IMR-90 (cell line): ENCODE data around the gene OCIAD1. TPM values are rescaled to one million over a fixed set of nuclear protein-coding genes. Genes with fewer than 3 reads are reported as not detected.
A peak's percentile ranks its signal among the peaks of the same experiment; 100 is the strongest.

Experiments
- ATAC-seq: fragments of 200-7000 bp; cut with Tn5 transposase; 2 replicates; pipeline ENCODE4 v1.9.1; 2020; ENCODE audit warnings: low read depth, mild to moderate bottlenecking, moderate library complexity
- BruUV-seq: library from RNA; stranded (reverse); fragments of 400-500 nt; replicated peaks from 2 replicates; lab custom pipeline; 2021; lab: Mats Ljungman, UMichigan
- CTCF ChIA-PET: fragments of 300-600 bp; formaldehyde crosslinking; extraction: SDS; loops from one replicate; lab custom pipeline; 2021; ENCODE audit warnings: antibody characterized with exemption; lab: Yijun Ruan, JAX
- POLR2A ChIA-PET: fragments of 300-600 bp; sonication (Branson Sonifier 250); formaldehyde crosslinking; loops from one replicate; lab custom pipeline; 2022; ENCODE audit warnings: antibody characterized with exemption; ENCODE audit not compliant: unreplicated experiment; lab: Charles Lee
- DNase-seq: peaks from one replicate; pipeline ENCODE4 v3.0.0; 2013
- H2AFZ ChIP-seq: replicated peaks from 2 replicates; pipeline ENCODE3; 2013; ENCODE audit warnings: low read length, mild to moderate bottlenecking; ENCODE audit not compliant: poor library complexity
- H2AK5ac ChIP-seq: 2 replicates; pipeline ENCODE4 v1.6.1; 2013; ENCODE audit warnings: low read depth, low read length, inconsistent platforms
- H2AK9ac ChIP-seq: replicated peaks from 2 replicates; pipeline ENCODE3; 2013; ENCODE audit warnings: mild to moderate bottlenecking, low read depth, low read length, moderate library complexity; ENCODE audit not compliant: poor library complexity
- H2BK120ac ChIP-seq: 2 replicates; pipeline ENCODE4 v1.6.1; 2013; ENCODE audit warnings: low read depth, low read length, inconsistent platforms
- H2BK15ac ChIP-seq: 3 replicates; pipeline ENCODE4 v1.6.1; 2013; ENCODE audit warnings: low read depth, low read length, inconsistent platforms
- H2BK20ac ChIP-seq: 2 replicates; pipeline ENCODE4 v1.6.1; 2013; ENCODE audit warnings: low read depth, mild to moderate bottlenecking, inconsistent platforms, low read length, moderate library complexity
- H2BK5ac ChIP-seq: 2 replicates; pipeline ENCODE4 v1.6.1; 2013; ENCODE audit warnings: mild to moderate bottlenecking, low read depth, low read length, inconsistent platforms; ENCODE audit not compliant: poor library complexity, severe bottlenecking
- H3K14ac ChIP-seq: replicated peaks from 2 replicates; pipeline ENCODE4 v1.6.1; 2013; ENCODE audit warnings: low read depth, low read length, inconsistent platforms
- H3K18ac ChIP-seq: 2 replicates; pipeline ENCODE4 v1.6.1; 2013; ENCODE audit warnings: low read depth, low read length, control low read depth
- H3K23ac ChIP-seq: 2 replicates; pipeline ENCODE4 v1.6.1; 2013; ENCODE audit warnings: low read depth, low read length, inconsistent platforms
- H3K27ac ChIP-seq: 2 replicates; pipeline ENCODE4 v1.5.1; 2013; ENCODE audit warnings: mild to moderate bottlenecking, control low read depth, low read length; ENCODE audit not compliant: insufficient read depth
- H3K27me3 ChIP-seq: 2 replicates; pipeline ENCODE4 v1.6.1; 2013; ENCODE audit warnings: low read length; ENCODE audit not compliant: control insufficient read depth, insufficient read depth
- H3K36me3 ChIP-seq: 2 replicates; pipeline ENCODE4 v1.6.1; 2013; ENCODE audit warnings: low read length, mixed read lengths; ENCODE audit not compliant: control insufficient read depth, insufficient read depth
- H3K4ac ChIP-seq: 2 replicates; pipeline ENCODE4 v1.6.1; 2013; ENCODE audit warnings: low read depth, low read length, inconsistent platforms
- H3K4me1 ChIP-seq: 2 replicates; pipeline ENCODE4 v1.6.1; 2013; ENCODE audit warnings: low read length, mixed read lengths; ENCODE audit not compliant: control insufficient read depth, insufficient read depth
- H3K4me2 ChIP-seq: 2 replicates; pipeline ENCODE4 v1.6.1; 2013; ENCODE audit warnings: low read depth, mild to moderate bottlenecking, control low read depth, low read length, moderate library complexity
- H3K4me3 ChIP-seq: 2 replicates; pipeline ENCODE4 v1.5.1; 2013; ENCODE audit warnings: low read depth, mild to moderate bottlenecking, control low read depth, low read length, moderate library complexity; ENCODE audit not compliant: insufficient read depth
- H3K56ac ChIP-seq: 2 replicates; pipeline ENCODE4 v1.6.1; 2013; ENCODE audit warnings: low read length, inconsistent platforms; ENCODE audit not compliant: insufficient read depth; ENCODE audit errors: extremely low read depth
- H3K79me1 ChIP-seq, 2 experiments: 2 replicates each; pipeline ENCODE4 v1.6.1; 2013; ENCODE audit warnings: low read length in 2 of 2, inconsistent platforms in 1 of 2, low read depth in 1 of 2
- H3K9ac ChIP-seq: 2 replicates; pipeline ENCODE4 v1.6.1; 2013; ENCODE audit warnings: low read depth, low read length, control low read depth
- H3K9me1 ChIP-seq: 2 replicates; pipeline ENCODE4 v1.6.1; 2013; ENCODE audit warnings: low read length, inconsistent platforms; ENCODE audit not compliant: insufficient read depth
- H3K9me3 ChIP-seq: 2 replicates; pipeline ENCODE4 v1.6.1; 2013; ENCODE audit warnings: low read length; ENCODE audit not compliant: control insufficient read depth, insufficient read depth
- H4K20me1 ChIP-seq: 2 replicates; pipeline ENCODE4 v1.6.1; 2013; ENCODE audit warnings: low read length, inconsistent platforms; ENCODE audit not compliant: insufficient read depth
- H4K5ac ChIP-seq: 2 replicates; pipeline ENCODE4 v1.6.1; 2013; ENCODE audit warnings: mild to moderate bottlenecking, low read depth, low read length, control low read depth
- H4K8ac ChIP-seq, 2 experiments: 2 replicates each; pipeline ENCODE4 v1.6.1; 2013; ENCODE audit warnings: low read depth in 2 of 2, low read length in 2 of 2, control low read depth in 1 of 2, inconsistent platforms in 1 of 2
- H4K91ac ChIP-seq: 2 replicates; pipeline ENCODE4 v1.6.1; 2013; ENCODE audit warnings: low read depth, low read length, inconsistent platforms; ENCODE audit not compliant: insufficient read depth
- BHLHE40 ChIP-seq: fragments of 150-350 bp; IDR thresholded peaks from 2 replicates; pipeline ENCODE4 v1.6.1; 2016; ENCODE audit warnings: mild to moderate bottlenecking, low read depth, low read length
- CEBPB ChIP-seq: IDR thresholded peaks from 2 replicates; pipeline ENCODE4 v1.6.1; 2012; ENCODE audit warnings: low read depth, low read length, improper control_type of control experiment
- CHD1 ChIP-seq: IDR thresholded peaks from 2 replicates; pipeline ENCODE4 v1.6.1; 2012; ENCODE audit warnings: low read depth, low read length, improper control_type of control experiment
- FOS ChIP-seq: fragments of 150-350 bp; IDR thresholded peaks from 2 replicates; pipeline ENCODE4 v1.6.1; 2016; ENCODE audit warnings: low read depth, low read length
- MAFK ChIP-seq: IDR thresholded peaks from 2 replicates; pipeline ENCODE4 v1.6.1; 2012; ENCODE audit warnings: low read depth, low read length, improper control_type of control experiment
- MAZ ChIP-seq: IDR thresholded peaks from 2 replicates; pipeline ENCODE4 v1.6.1; 2012; ENCODE audit warnings: low read depth, mild to moderate bottlenecking, low read length, improper control_type of control experiment, moderate library complexity, borderline replicate concordance
- MXI1 ChIP-seq: IDR thresholded peaks from 2 replicates; pipeline ENCODE4 v1.6.1; 2012; ENCODE audit warnings: low read depth, mild to moderate bottlenecking, low read length, moderate library complexity, borderline replicate concordance
- NFE2L2 ChIP-seq: fragments of 150-350 bp; IDR thresholded peaks from 2 replicates; pipeline ENCODE4 v1.6.1; 2016; ENCODE audit warnings: low read depth, mild to moderate bottlenecking, low read length
- RAD21 ChIP-seq: IDR thresholded peaks from 2 replicates; pipeline ENCODE4 v1.6.1; 2012; ENCODE audit warnings: low read length, improper control_type of control experiment
- RCOR1 ChIP-seq: IDR thresholded peaks from 2 replicates; pipeline ENCODE4 v1.6.1; 2012; ENCODE audit warnings: mild to moderate bottlenecking, low read length, improper control_type of control experiment; ENCODE audit not compliant: insufficient replicate concordance
- SMC3 ChIP-seq: fragments of 150-350 bp; IDR thresholded peaks from 2 replicates; pipeline ENCODE4 v1.6.1; 2016; ENCODE audit warnings: low read depth, mild to moderate bottlenecking, antibody characterized with exemption, low read length, moderate library complexity
- WGBS, 2 experiments: methylation state at CpG; one replicate each; pipeline versions ENCODE4 v1.1.5 to v1.1.7; 2013; ENCODE audit warnings: missing lambda C conversion rate in 2 of 2; ENCODE audit not compliant: insufficient read length in 1 of 2; ENCODE audit errors: extremely low coverage in 2 of 2; 5-methylcytosine and 5-hydroxymethylcytosine counted together
- dilution Hi-C: fragments of 300-500 bp; cut with HindIII; formaldehyde crosslinking; loops from one replicate; pipeline ENCODE4 v1.14.3; 2018; ENCODE audit warnings: low sequenced_read_pairs; ENCODE audit not compliant: unreplicated experiment
- in situ Hi-C: fragments of 300-500 bp; cut with MboI; formaldehyde crosslinking; loops from 3 replicates; pipeline ENCODE4 v1.14.3; 2019; ENCODE audit warnings: low sequenced_read_pairs, inconsistent platforms, mixed read lengths
- intact Hi-C: fragments of 100-400 bp; cut with micrococcal nuclease; formaldehyde crosslinking; loops from 2 replicates; pipeline ENCODE4 v1.10.0; 2022
- polyA plus RNA-seq, 3 experiments: library from polyadenylated mRNA; depleted of rRNA; stranded (reverse); fragments of >200 nt; gene quantifications; 2 replicates each; pipeline ENCODE4 v1.2.3, GENCODE V29; 2012; ENCODE audit warnings: low replicate concordance in 1 of 3
- total RNA-seq: library from RNA; depleted of rRNA; stranded (reverse); fragments of >200 nt; gene quantifications from 2 replicates; pipeline ENCODE4 v1.2.3, GENCODE V29; 2012
- TF ChIP-seq, protein P1 (sequence below): fragments of 150-350 bp; IDR thresholded peaks from 2 replicates; pipeline ENCODE4 v1.6.1; 2016; ENCODE audit warnings: low read depth, mild to moderate bottlenecking, low read length, moderate library complexity, borderline replicate concordance
- TF ChIP-seq, protein P2 (sequence below): fragments of 150-350 bp; IDR thresholded peaks from 2 replicates; pipeline ENCODE4 v1.6.1; 2017; ENCODE audit warnings: mild to moderate bottlenecking, antibody characterized with exemption, low read length, low read depth
- TF ChIP-seq, protein P3 (sequence below): conservative IDR thresholded peaks from 2 replicates; pipeline ENCODE4 v1.5.1; 2012; ENCODE audit warnings: mild to moderate bottlenecking, low read depth, low read length, improper control_type of control experiment

The OCIAD1 gene
- total and polyA plus RNA-seq, 2 of the 4 experiments (the other 2 are of a cell fraction): 86.9 to 112 TPM

DNA sequence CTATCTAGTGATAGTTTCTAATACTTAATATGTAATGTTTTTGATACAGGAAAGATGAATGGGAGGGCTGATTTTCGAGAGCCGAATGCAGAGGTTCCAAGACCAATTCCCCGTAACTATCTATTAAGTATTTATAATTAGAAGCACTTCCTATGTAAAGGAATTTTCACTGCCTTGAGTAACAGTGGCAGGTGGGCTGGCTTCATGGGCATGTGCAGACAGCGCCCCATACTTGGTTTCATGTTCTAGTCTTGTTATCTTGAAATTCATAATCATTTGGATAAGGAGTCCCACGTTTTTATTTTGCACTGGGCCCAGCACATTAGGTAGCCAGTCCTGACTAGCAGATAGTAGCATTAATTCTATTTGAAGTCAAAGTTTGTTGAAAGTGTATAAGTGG is 1.7 kb downstream of the OCIAD1 start:
- Histone ChIP-seq H2BK5ac (no peak overlapping the region), H3K4me3 (no peak overlapping the region), H3K27ac (no peak overlapping the region), H3K36me3 (peaks cover 25% of the 10 kb centered on the region), H3K4me2 (peak overlapping the region; percentile 88; the same call in 1 of the 2 replicates), H3K9me3 (no peaks in the 10 kb centered on the region), H2BK120ac (no peak overlapping the region), H3K14ac (no peak overlapping the region; the same call in 1 of the 2 replicates), H4K8ac (no peak overlapping the region), H4K20me1 (no peaks in the 10 kb centered on the region), H2AK9ac (peak overlapping the region; percentile 55), H2AK5ac (no peak overlapping the region; the same call in 1 of the 2 replicates), H4K91ac (no peak overlapping the region), H3K9me1 (peaks cover 4% of the 10 kb centered on the region; the same call in 1 of the 2 replicates), H3K23ac (peak overlapping the region; percentile 57), H2AFZ (no peak overlapping the region), H3K79me1 (peaks cover 6 to 34% of the 10 kb centered on the region in 2 experiments; a peak in 3 of 4 replicates), H2BK20ac (no peak overlapping the region), H3K4me1 (no peaks in the 10 kb centered on the region), H3K9ac (no peak overlapping the region), H3K4ac (peak overlapping the region; percentile 16; the same call in 1 of the 2 replicates), H3K27me3 (no peaks in the 10 kb centered on the region), H2BK15ac (no peak overlapping the region), H3K18ac (no peak overlapping the region), H3K56ac (no peak overlapping the region), H4K5ac (no peak overlapping the region)
- no peak for DNase-seq
- POLR2A ChIA-PET: no interaction called here
- in situ Hi-C loops: loop anchor here (25.0 kb wide), 2 partner anchors 95 to 245 kb away; no protein-coding TSS in a partner anchor
- WGBS, 2 experiments: no CpG with 5 or more reads among the region's 5 CpGs
- dilution Hi-C loops: no loop called here
- TF ChIP-seq, protein P1, sequence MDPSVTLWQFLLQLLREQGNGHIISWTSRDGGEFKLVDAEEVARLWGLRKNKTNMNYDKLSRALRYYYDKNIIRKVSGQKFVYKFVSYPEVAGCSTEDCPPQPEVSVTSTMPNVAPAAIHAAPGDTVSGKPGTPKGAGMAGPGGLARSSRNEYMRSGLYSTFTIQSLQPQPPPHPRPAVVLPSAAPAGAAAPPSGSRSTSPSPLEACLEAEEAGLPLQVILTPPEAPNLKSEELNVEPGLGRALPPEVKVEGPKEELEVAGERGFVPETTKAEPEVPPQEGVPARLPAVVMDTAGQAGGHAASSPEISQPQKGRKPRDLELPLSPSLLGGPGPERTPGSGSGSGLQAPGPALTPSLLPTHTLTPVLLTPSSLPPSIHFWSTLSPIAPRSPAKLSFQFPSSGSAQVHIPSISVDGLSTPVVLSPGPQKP: no peak
- TF ChIP-seq FOS (no peak), MAZ (no peak), SMC3 (no peak), CEBPB (no peak), CHD1 (no peak), MXI1 (no peak), BHLHE40 (no peak), NFE2L2 (no peak), RAD21 (no peak), RCOR1 (no peak), MAFK (no peak)
- TF ChIP-seq, protein P2, sequence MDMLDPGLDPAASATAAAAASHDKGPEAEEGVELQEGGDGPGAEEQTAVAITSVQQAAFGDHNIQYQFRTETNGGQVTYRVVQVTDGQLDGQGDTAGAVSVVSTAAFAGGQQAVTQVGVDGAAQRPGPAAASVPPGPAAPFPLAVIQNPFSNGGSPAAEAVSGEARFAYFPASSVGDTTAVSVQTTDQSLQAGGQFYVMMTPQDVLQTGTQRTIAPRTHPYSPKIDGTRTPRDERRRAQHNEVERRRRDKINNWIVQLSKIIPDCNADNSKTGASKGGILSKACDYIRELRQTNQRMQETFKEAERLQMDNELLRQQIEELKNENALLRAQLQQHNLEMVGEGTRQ: no peak
- TF ChIP-seq, protein P3, sequence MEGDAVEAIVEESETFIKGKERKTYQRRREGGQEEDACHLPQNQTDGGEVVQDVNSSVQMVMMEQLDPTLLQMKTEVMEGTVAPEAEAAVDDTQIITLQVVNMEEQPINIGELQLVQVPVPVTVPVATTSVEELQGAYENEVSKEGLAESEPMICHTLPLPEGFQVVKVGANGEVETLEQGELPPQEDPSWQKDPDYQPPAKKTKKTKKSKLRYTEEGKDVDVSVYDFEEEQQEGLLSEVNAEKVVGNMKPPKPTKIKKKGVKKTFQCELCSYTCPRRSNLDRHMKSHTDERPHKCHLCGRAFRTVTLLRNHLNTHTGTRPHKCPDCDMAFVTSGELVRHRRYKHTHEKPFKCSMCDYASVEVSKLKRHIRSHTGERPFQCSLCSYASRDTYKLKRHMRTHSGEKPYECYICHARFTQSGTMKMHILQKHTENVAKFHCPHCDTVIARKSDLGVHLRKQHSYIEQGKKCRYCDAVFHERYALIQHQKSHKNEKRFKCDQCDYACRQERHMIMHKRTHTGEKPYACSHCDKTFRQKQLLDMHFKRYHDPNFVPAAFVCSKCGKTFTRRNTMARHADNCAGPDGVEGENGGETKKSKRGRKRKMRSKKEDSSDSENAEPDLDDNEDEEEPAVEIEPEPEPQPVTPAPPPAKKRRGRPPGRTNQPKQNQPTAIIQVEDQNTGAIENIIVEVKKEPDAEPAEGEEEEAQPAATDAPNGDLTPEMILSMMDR: no peak
- CTCF ChIA-PET: no interaction called here
- no peak for ATAC-seq
- intact Hi-C loops: loop anchor here (5.0 kb wide), 2 partner anchors 130 to 260 kb away; no protein-coding TSS in a partner anchor
- no TSS peak for BruUV-seq
